Fibroblast of pulmonary artery (primary cell): Measurements from ENCODE around the gene PGPEP1.

ENCODE experiments used
- DNase-seq: peaks from one replicate; pipeline ENCODE4 v3.0.0-alpha.2; 2010; ENCODE audit warnings: low read depth
- H3K4me3 ChIP-seq: replicated peaks from 2 replicates; pipeline ENCODE4 v1.5.1; 2011; ENCODE audit warnings: low read depth, mild to moderate bottlenecking, control low read depth, low read length, moderate library complexity
- CTCF ChIP-seq: IDR thresholded peaks from 2 replicates; pipeline ENCODE4 v1.5.1; 2011; ENCODE audit warnings: mild to moderate bottlenecking, control low read depth, low read length, inconsistent platforms; ENCODE audit errors: missing control alignments

PGPEP1 gene

GRCh38 chr19:18385675-18386542, 45.5 kb downstream of the PGPEP1 start, which contains the start of gene GDF15:
TSS of gene GDF15 (plus strand) at chr19:18386158. CDS start at chr19:18386190, 32 bp downstream.
- H3K4me3 ChIP-seq = peak within 1 kb of the TSS; percentile 83

GRCh38 chr19:18386543-18387271, 46.3 kb downstream of the PGPEP1 start:
- peak; percentile 58 for DNase-seq
- H3K4me3 ChIP-seq = peak overlapping the region; percentile 83
- no peak for TF ChIP-seq CTCF

More at GRCh38 chr19:18385675-18386542, 45.5 kb downstream of the PGPEP1 start, which contains the start of gene GDF15:
- TF ChIP-seq CTCF = peak; percentile 61
- peak; percentile 94 for DNase-seq

GRCh38 chr19:18388100-18388959, 47.9 kb downstream of the PGPEP1 start:
- H3K4me3 ChIP-seq = peak overlapping the region; percentile 83

GRCh38 chr19:18388960-18389725, 48.7 kb downstream of the PGPEP1 start:
- no peak for DNase-seq
- TF ChIP-seq CTCF = no peak
- H3K4me3 ChIP-seq = peak overlapping the region; percentile 83

More at GRCh38 chr19:18388100-18388959, 47.9 kb downstream of the PGPEP1 start:
- peak; percentile 55 for TF ChIP-seq CTCF
- peak; percentile 62 for DNase-seq

DNA sequence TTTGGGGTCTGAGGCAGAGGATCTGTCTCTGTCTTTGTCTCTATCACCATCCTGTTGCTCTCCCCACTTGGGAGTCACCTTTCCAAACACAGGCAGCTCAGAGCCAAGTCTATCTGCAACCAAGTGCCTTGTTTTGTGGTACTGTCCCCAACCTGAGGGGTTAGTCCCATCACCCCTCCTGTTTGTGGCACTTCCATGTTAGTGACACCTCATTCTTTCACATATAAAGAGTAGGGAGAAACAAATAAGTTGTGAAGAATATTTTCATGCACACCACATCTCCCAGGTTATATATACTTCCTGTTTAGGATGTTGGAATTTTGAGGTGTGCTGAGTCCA, 49.3 kb downstream of the PGPEP1 start:
- DNase-seq = no peak
- TF ChIP-seq CTCF = no peak
- H3K4me3 ChIP-seq = peak overlapping the region; percentile 12
